ENCODE measurements around the gene SEC16A.

Gene SEC16A

DNA sequence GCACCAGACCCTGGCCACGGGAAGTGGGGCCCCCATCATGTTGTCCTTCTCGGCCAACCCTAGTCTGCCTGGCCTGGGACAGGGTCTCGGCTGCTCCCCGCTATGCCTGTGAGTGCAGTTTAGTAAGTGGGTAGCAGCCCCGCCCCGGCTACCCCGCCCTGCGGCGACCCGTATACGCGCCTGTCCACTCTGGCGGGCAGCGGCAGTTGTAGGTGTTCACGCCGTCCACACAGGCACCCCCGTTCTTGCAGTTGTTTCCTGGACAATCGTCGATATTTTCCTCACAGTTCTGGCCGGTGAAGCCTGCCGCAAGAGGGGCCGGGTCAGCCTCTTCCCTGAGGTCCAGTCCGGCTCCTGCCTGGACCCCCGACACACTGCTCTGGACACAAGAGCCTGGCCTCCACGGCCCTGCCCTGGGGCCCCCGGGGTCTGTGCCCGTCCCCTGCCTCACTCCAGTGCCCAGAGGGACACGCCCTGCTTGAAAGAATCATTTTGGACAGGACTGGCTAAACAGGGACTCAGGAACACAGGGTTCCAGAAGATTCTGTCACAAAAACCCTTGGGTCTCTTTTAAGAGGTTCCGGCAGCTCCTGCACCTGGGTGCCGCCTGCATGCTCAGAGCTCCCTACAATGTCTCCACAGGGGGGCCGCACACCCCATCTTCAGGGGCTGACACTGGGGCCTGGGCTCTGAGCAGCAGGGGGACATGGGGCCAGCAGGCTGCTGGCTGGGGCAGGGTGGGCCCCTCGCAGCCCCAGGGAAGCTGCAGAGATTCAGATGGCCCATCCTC is 36.6 kb upstream of the SEC16A start:
- DNase-seq = no peak

- no peak for DNase-seq
These were observed 35.8 kb upstream of the SEC16A start for GRCh38 chr9:136518623-136519022.

DNA sequence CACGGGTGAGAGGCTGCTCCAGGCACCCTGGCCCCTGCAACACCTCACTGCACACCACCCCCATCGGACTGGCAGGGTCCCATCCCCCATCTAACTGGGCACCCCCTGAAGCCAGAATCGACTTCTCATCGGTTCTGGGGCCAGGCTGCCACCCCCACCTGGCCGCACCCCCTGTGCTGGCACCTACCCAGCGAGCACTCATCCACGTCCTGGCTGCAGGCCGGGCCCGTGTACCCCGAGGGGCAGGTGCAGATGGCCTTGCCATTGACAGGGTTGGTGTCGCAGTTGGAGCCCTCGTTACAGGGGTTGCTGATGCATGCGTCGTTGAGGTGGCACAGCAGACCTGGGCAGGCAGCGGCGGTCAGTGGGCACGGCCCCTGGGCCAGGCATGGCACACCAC is 35.1 kb upstream of the SEC16A start:
- DNase-seq = no peak

DNA sequence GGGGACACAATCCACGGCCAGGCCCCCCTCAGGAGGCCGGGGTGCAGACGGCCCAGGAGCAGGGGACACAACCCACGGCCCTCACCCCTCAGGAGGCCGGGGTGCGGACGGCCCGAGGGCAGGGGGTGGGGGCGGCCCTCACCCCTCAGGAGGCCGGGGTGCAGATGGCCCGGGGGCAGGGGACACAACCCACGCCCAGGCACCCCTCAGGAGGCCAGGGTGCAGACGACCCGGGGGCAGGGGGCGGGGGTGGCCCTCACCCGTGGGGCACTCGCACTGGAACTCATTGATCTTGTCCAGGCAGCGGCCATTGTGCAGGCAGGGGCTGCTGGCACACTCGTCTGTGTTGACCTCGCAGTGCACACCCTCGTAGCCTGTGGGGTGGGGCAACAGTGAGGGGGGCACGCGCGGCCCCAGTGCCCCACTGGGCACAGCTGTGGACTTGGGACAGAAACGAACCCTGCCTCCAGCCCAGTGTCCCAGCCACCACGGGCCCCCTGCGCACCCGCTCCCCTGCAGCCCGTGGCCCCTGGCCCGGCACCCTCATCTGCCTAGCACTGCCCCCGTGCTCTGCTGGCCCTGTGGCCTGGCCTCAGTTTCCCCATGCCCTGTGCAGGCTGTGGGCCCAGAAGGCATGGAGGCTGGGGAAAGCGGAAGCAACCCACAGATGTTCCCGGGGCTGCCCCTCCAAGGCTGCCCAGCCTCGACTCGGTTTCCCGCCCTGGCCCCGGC is 34.3 kb upstream of the SEC16A start:
- no peak for DNase-seq

- DNase-seq = no peak
These were observed 33.4 kb upstream of the SEC16A start for GRCh38 chr9:136516191-136516654.

GRCh38 chr9:136515276-136515675 is 32.4 kb upstream of the SEC16A start:
- DNase-seq = no peak

- DNase-seq = no peak
These were observed 31.3 kb upstream of the SEC16A start for GRCh38 chr9:136514022-136514714.

- DNase-seq = no peak
These were observed 30.4 kb upstream of the SEC16A start for GRCh38 chr9:136513191-136513590.

- peak; percentile 35 to 44 for DNase-seq
These were observed 29.8 kb upstream of the SEC16A start for GRCh38 chr9:136512651-136513071.

DNA sequence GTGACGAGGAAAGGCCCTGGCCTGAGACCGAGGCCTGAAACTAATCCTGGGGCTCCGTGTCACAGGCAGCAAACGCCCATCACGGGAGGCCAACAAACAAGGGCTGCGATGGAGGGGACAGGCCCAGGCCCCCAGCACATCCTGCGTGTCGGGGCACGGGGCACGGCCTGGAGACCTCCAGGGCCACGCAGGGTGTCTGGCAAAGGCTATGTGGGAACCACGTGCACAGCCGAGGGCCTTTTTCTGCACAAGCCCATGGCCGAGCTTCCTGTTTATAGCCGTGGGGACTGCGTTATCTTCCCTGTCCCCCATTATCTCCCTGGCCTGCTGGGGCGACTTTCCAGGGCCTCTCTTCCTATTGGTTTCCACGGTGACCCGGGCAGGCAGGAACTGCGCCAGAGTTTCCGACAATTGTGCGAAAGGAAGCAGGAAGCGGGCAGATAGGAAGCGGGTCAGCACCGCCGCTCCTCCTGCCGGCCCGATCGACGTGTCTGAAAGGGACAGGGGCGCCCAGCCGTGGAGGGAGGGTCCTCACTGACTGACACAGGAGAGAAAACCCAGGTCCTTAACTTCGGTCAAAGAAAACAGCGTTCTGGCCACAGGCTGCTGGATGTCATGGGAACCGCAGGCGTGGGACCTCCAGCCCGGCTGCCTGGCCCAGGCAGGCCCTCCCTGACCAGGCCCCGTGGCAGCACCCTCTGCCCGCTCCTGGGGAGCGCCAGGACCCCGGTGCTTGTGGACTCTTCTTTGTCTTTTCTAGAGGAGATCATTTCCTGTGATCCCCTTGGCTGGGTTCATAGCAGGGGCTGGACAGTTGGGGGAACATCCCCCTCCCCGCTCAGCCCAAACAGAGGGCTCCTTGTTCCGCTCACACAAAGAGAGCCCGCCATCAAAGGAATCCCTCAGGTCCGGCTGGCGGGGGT is 29.1 kb upstream of the SEC16A start:
- DNase-seq = no peak

GRCh38 chr9:136511144-136511669 is 28.4 kb upstream of the SEC16A start:
- DNase-seq = no peak

- DNase-seq = no peak
These were observed 27.7 kb upstream of the SEC16A start for GRCh38 chr9:136510561-136510960.

DNA sequence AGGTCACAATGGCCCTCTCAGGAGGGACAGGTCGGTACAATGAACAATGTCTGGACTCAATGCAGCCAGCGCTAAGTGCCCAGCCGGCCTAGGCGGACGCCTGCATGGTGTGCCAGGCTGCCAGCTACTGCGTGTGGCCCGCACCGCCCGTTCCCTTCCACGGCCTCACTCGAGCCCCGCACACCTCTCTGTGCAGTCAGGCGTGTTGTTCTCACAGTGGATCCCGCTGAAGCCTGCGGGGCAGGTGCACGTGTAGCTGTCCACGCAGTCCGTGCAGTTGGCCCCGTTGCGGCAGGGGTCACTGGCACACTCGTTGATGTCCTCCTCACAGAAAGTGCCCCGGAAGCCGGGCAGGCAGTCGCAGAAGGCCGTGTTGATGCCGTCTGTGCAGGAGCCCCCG is 26.7 kb upstream of the SEC16A start:
- no peak for DNase-seq

GRCh38 chr9:136508729-136509500 is 26.1 kb upstream of the SEC16A start:
- DNase-seq = no peak

DNA sequence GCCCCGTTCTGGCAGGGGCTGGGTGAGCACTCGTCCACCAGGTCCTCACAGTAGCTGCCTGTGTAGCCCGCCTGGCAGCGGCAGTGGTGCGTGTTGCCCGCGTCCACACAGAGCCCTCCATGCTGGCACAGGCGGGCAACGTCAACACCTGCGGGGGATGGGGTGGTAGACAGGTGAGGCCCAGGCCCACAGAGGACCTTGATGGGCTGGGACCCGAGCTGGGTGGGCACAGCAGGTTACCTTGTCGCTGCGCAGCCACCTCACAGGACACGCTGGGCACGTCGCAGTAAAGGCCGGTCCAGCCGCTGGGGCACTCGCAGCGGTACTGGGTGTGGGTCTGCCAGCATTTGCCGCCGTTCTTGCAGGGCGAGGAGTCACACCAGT is 25.1 kb upstream of the SEC16A start:
- no peak for DNase-seq

- DNase-seq = no peak
These were observed 24.6 kb upstream of the SEC16A start for GRCh38 chr9:136507221-136507991.

- no peak for DNase-seq
These were observed 23.6 kb upstream of the SEC16A start for GRCh38 chr9:136506425-136506824.

DNA sequence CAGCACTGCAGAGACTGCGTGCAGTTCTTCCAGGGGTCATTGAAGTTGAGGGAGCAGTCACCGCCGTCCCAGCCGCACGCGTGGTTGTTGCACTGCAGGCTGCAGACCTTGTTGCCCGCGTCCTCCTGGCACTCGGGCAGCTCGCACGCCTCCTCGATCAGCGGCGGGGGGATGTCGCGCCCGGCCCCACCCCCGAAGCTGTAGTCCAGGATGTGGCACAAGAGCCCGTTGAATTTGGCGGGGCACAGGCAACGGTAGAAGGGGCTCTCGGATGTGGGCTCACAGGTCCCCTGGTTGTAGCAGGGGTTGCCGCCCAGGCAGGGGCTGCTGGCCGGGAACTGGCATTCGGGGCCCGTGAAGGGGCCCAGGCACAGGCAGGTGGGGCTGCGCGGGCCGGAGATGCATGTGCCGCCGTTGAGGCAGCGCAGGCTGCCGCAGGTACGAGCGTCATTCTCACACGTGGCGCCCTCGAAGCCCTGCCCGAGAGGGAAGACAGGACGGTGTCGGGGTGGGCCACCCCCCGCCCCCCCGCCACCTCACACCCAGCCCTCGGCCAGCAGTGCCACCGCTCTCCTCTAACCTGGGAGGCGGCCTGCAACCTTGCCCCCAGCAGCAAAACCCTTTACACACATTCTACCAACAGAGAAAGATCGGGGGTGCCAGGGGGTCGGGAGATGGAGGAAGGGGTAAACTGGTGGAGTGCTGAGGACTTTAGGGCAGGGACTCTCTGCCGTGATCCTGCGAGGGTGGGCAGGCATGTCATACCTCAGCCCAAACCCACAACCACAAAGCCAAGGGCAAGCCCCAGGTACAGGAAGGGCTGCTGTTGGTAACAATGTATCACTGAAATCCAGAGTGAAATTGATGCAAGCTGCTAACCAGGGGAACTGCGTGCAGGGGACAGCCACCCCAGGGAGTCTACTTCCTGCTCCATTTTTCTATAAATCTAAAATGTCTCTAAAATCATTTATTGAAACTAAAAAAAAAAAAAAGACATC is 22.9 kb upstream of the SEC16A start:
- no peak for DNase-seq

All from stimulated activated CD4-positive, alpha-beta T cell treated with anti-CD3 and anti-CD28 coated beads, Interleukin-2, amount 100 ng/mL, for 48 hours (primary cell).